K562 (cell line): ENCODE data around the gene C4orf46. TPM values are rescaled to one million over a fixed set of nuclear protein-coding genes. Genes with fewer than 3 reads are reported as not detected.

ENCODE experiments used
- ADNP ChIP-seq: fragments of 200-800 bp; sonication (Bioruptor generic); IDR thresholded peaks from 2 replicates; pipeline ENCODE4 v1.6.1; 2016; ENCODE audit warnings: missing genetic modification characterization, missing compliant biosample characterization
- ATF4 ChIP-seq: fragments of 450-650 bp; formaldehyde crosslinking; IDR thresholded peaks from 2 replicates; pipeline ENCODE4 v1.4.0; 2022; ENCODE audit warnings: mild to moderate bottlenecking, moderate library complexity
- CBFB ChIP-seq: sonication (generic); formaldehyde crosslinking; IDR thresholded peaks from 2 replicates; pipeline ENCODE4 v1.4.0; 2020; ENCODE audit warnings: mild to moderate bottlenecking, missing genetic modification reagents
- EP300 ChIP-seq: IDR thresholded peaks from 2 replicates; pipeline ENCODE4 v1.6.1; 2012; ENCODE audit warnings: low read length, improper control_type of control experiment
- EP400 ChIP-seq: fragments of 450-650 bp; IDR thresholded peaks from 2 replicates; pipeline ENCODE4 v1.6.1; 2017; ENCODE audit warnings: antibody characterized with exemption, mild to moderate bottlenecking, moderate library complexity
- FOXJ3 ChIP-seq: sonication (generic); formaldehyde crosslinking; IDR thresholded peaks from 2 replicates; pipeline ENCODE4 v1.4.0; 2020; ENCODE audit warnings: mild to moderate bottlenecking, missing genetic modification reagents
- ILF3 ChIP-seq: fragments of 450-650 bp; IDR thresholded peaks from 2 replicates; pipeline ENCODE4 v1.6.1; 2018; ENCODE audit warnings: antibody characterized with exemption, mild to moderate bottlenecking, moderate library complexity, borderline replicate concordance
- PPARD ChIP-seq: fragments of 250-450 bp; sonication (Bioruptor Pico); IDR thresholded peaks from 2 replicates; pipeline ENCODE4 v1.8.0; 2022; ENCODE audit warnings: inconsistent platforms, mild to moderate bottlenecking, moderate library complexity
- PURB ChIP-seq: sonication (generic); formaldehyde crosslinking; IDR thresholded peaks from 2 replicates; pipeline ENCODE4 v1.9.0; 2021; ENCODE audit warnings: low read depth, mild to moderate bottlenecking, missing genetic modification reagents
- SMARCB1 ChIP-seq: IDR thresholded peaks from 2 replicates; pipeline ENCODE4 v1.6.1; 2011; ENCODE audit warnings: improper control_type of control experiment, low read depth; ENCODE audit not compliant: insufficient read length
- ZBTB1 ChIP-seq: sonication (generic); formaldehyde crosslinking; IDR thresholded peaks from 2 replicates; pipeline ENCODE4 v1.8.1; 2023; ENCODE audit warnings: missing genetic modification reagents, low read depth, mild to moderate bottlenecking, borderline replicate concordance
- ZC3H11A ChIP-seq: IDR thresholded peaks from 2 replicates; pipeline ENCODE4 v1.6.1; 2012; ENCODE audit warnings: low read depth, low read length, improper control_type of control experiment
- ZNF143 ChIP-seq: sonication (generic); formaldehyde crosslinking; IDR thresholded peaks from 2 replicates; pipeline ENCODE4 v1.9.0; 2022; ENCODE audit warnings: mild to moderate bottlenecking, missing genetic modification reagents
- ZNF212 ChIP-seq: fragments of 450-650 bp; formaldehyde crosslinking; IDR thresholded peaks from 2 replicates; pipeline ENCODE4 v1.4.0; 2020; ENCODE audit warnings: mild to moderate bottlenecking
- polyA plus RNA-seq, 8 experiments: library from polyadenylated mRNA; depleted of rRNA in 4 of 8; stranded (reverse) in 5 of 8; unstranded in 3 of 8; fragments of >200 nt; fragmentation: Nextera tagmentation in 2 of 8; fragmentation: Illumina TruSeq in 1 of 8; extraction: Ambion mirVana in 2 of 8; extraction: Trizol in 1 of 8; gene quantifications; 2 replicates each; pipeline versions ENCODE4 v1.2.1 to v1.2.3, GENCODE V29; 2011 to 2014; ENCODE audit warnings: inconsistent platforms in 1 of 8, missing spikeins in 1 of 8
- total RNA-seq, 7 experiments: library from RNA; depleted of rRNA in 6 of 7; stranded (reverse); fragments of >200 nt in 6 of 7; fragmentation: Illumina TruSeq in 2 of 7; extraction: Trizol in 2 of 7; gene quantifications; 2 replicates each; pipeline versions ENCODE4 v1.2.1 to v1.2.3, GENCODE V29; 2011 to 2021; ENCODE audit warnings: low replicate concordance in 1 of 7
- TF ChIP-seq, protein P1 (sequence below), 2 experiments: fragments of 450-650 bp in 1 of 2; sonication (generic) in 1 of 2; formaldehyde crosslinking in 1 of 2; IDR thresholded peaks; 2 replicates each; pipeline versions ENCODE4 v1.7.1 to v1.9.0; 2016 to 2022; ENCODE audit warnings: inconsistent platforms in 1 of 2, mild to moderate bottlenecking in 1 of 2, missing genetic modification reagents in 1 of 2
- TF ChIP-seq, protein P2 (sequence below): fragments of 450-650 bp; formaldehyde crosslinking; IDR thresholded peaks from 2 replicates; pipeline ENCODE4 v1.4.0; 2020; ENCODE audit warnings: mild to moderate bottlenecking, moderate library complexity

Gene C4orf46
- total and polyA plus RNA-seq, 9 of the 15 experiments (the other 6 are each of a cell fraction or from before 2014, with no cell fraction given): 9.7 to 24.4 (median 17.0) TPM

GRCh38 chr4:158649111-158649680 lies 22.5 kb downstream of the C4orf46 start (continued):
- TF ChIP-seq, protein P1, sequence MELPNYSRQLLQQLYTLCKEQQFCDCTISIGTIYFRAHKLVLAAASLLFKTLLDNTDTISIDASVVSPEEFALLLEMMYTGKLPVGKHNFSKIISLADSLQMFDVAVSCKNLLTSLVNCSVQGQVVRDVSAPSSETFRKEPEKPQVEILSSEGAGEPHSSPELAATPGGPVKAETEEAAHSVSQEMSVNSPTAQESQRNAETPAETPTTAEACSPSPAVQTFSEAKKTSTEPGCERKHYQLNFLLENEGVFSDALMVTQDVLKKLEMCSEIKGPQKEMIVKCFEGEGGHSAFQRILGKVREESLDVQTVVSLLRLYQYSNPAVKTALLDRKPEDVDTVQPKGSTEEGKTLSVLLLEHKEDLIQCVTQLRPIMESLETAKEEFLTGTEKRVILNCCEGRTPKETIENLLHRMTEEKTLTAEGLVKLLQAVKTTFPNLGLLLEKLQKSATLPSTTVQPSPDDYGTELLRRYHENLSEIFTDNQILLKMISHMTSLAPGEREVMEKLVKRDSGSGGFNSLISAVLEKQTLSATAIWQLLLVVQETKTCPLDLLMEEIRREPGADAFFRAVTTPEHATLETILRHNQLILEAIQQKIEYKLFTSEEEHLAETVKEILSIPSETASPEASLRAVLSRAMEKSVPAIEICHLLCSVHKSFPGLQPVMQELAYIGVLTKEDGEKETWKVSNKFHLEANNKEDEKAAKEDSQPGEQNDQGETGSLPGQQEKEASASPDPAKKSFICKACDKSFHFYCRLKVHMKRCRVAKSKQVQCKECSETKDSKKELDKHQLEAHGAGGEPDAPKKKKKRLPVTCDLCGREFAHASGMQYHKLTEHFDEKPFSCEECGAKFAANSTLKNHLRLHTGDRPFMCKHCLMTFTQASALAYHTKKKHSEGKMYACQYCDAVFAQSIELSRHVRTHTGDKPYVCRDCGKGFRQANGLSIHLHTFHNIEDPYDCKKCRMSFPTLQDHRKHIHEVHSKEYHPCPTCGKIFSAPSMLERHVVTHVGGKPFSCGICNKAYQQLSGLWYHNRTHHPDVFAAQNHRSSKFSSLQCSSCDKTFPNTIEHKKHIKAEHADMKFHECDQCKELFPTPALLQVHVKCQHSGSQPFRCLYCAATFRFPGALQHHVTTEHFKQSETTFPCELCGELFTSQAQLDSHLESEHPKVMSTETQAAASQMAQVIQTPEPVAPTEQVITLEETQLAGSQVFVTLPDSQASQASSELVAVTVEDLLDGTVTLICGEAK (IDR thresholded peaks at IDR 0.05): no peak
- TF ChIP-seq, protein P1 (CRISPR knock-in tag; IDR thresholded peaks at IDR 0.05): no peak
- no peak for TF ChIP-seq PPARD (CRISPR knock-in tag)
- TF ChIP-seq ZNF212 (CRISPR knock-in tag): no peak
- TF ChIP-seq ZBTB1 (CRISPR knock-in tag): no peak
- TF ChIP-seq ATF4: no peak
- TF ChIP-seq EP400: no peak
- TF ChIP-seq EP300: no peak
- no peak for TF ChIP-seq ILF3
- no peak for TF ChIP-seq SMARCB1
- no peak for TF ChIP-seq ZC3H11A
- no peak for TF ChIP-seq FOXJ3
- TF ChIP-seq ZNF143 (CRISPR knock-in tag): no peak
- TF ChIP-seq, protein P2, sequence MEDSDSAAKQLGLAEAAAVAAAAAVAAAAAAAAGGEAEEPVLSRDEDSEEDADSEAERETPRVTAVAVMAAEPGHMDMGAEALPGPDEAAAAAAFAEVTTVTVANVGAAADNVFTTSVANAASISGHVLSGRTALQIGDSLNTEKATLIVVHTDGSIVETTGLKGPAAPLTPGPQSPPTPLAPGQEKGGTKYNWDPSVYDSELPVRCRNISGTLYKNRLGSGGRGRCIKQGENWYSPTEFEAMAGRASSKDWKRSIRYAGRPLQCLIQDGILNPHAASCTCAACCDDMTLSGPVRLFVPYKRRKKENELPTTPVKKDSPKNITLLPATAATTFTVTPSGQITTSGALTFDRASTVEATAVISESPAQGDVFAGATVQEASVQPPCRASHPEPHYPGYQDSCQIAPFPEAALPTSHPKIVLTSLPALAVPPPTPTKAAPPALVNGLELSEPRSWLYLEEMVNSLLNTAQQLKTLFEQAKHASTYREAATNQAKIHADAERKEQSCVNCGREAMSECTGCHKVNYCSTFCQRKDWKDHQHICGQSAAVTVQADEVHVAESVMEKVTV (CRISPR knock-in tag): no peak
- TF ChIP-seq PURB (CRISPR knock-in tag): no peak
- TF ChIP-seq CBFB (CRISPR knock-in tag): no peak
- TF ChIP-seq ADNP (tag): no peak
